NCI-H345 (cell line): ENCODE measurements around the gene DMD.

ENCODE experiments used
- DNase-seq: peaks from one replicate; lab custom pipeline; 2025; lab: John Stamatoyannopoulos, UW

Gene DMD

GRCh38 chrX:31178064-31178768 lies 2033.1 kb downstream of the DMD start:
- DNase-seq: no peak

GRCh38 chrX:31170792-31171191 lies 2040.6 kb downstream of the DMD start:
- no peak for DNase-seq

- no peak for DNase-seq
These were observed 2042.8 kb downstream of the DMD start for GRCh38 chrX:31168551-31168950.

GRCh38 chrX:31166832-31167231 lies 2044.5 kb downstream of the DMD start:
- no peak for DNase-seq

GRCh38 chrX:31166416-31166815 lies 2044.9 kb downstream of the DMD start:
- no peak for DNase-seq

- no peak for DNase-seq
These were observed 2045.9 kb downstream of the DMD start for GRCh38 chrX:31165241-31166035.

GRCh38 chrX:31154946-31155345 lies 2056.4 kb downstream of the DMD start:
- no peak for DNase-seq

GRCh38 chrX:31153475-31154047 lies 2057.8 kb downstream of the DMD start:
- no peak for DNase-seq

GRCh38 chrX:31147175-31147574 lies 2064.2 kb downstream of the DMD start:
- DNase-seq: no peak

- no peak for DNase-seq
These were observed 2071.4 kb downstream of the DMD start for GRCh38 chrX:31139961-31140360.

- no peak for DNase-seq
These were observed 2073.2 kb downstream of the DMD start for GRCh38 chrX:31138124-31138523.

GRCh38 chrX:31136144-31136611 lies 2075.2 kb downstream of the DMD start:
- no peak for DNase-seq

- peak; percentile 57 for DNase-seq
These were observed 2078.5 kb downstream of the DMD start for GRCh38 chrX:31132821-31133241.

- no peak for DNase-seq
These were observed 2080.7 kb downstream of the DMD start for GRCh38 chrX:31130457-31131220.

GRCh38 chrX:31128855-31129254 lies 2082.5 kb downstream of the DMD start:
- no peak for DNase-seq

- no peak for DNase-seq
These were observed 2083.6 kb downstream of the DMD start for GRCh38 chrX:31127716-31128115.

- no peak for DNase-seq
These were observed 2085.1 kb downstream of the DMD start for GRCh38 chrX:31126205-31126604.

- peak; percentile 63 for DNase-seq
These were observed 2086.8 kb downstream of the DMD start for GRCh38 chrX:31124536-31124935.

GRCh38 chrX:31123335-31123734 lies 2088.0 kb downstream of the DMD start:
- no peak for DNase-seq

GRCh38 chrX:31117266-31117665 lies 2094.1 kb downstream of the DMD start:
- no peak for DNase-seq

GRCh38 chrX:31115398-31115797 lies 2096.0 kb downstream of the DMD start:
- DNase-seq: no peak

GRCh38 chrX:31114858-31115257 lies 2096.5 kb downstream of the DMD start:
- DNase-seq: no peak
